Measurements from ENCODE around the gene G6PC3.

DNA sequence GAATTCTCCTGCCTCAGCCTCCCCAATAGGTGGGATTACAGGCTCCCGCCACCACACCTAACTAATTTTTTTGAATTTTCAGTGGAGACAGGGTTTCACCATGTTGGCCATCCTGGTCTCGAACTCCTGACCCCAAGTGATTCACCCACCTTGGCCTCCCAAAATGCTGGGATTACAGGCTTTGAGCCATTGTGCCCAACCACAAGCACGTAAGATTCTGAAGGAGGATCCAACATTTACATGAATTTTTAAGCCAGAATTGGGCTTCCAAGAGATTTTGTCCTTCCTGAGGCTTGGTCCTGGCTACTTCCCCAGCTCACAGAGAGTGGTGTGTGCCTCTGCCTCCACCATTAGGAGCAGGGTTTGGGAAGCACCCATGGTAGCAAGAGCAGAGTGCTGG lies 11.1 kb downstream of the G6PC3 start:
- TF ChIP-seq POLR2A (IDR thresholded peaks at IDR 0.05; ENCODE audit: low read depth, low read length) (no peak), POLR2AphosphoS5 (IDR thresholded peaks at IDR 0.05; ENCODE audit: low read depth, low read length) (no peak), TAF1 (IDR thresholded peaks at IDR 0.05; ENCODE audit: borderline replicate concordance, low read depth, low read length) (no peak)
